Activated B cell treated with CpG ODN at 0.5 μM for 24 hours (primary cell): Measurements from ENCODE around the gene SLC25A5. TPM values are rescaled to one million over a fixed set of nuclear protein-coding genes. Genes with fewer than 3 reads are reported as not detected.
A peak's percentile ranks its signal among the peaks of the same experiment; 100 is the strongest.

Experiments
- ATAC-seq: fragments of 200-7000 bp; cut with Tn5 transposase; one replicate; pipeline ENCODE4 v1.10.0; 2021; ENCODE audit warnings: low read depth, mild to moderate bottlenecking, moderate library complexity
- CTCF ChIA-PET: fragments of 350-600 bp; sonication (Branson Sonifier 250); formaldehyde crosslinking; loops from one replicate; lab custom pipeline; 2021; ENCODE audit warnings: antibody characterized with exemption; lab: Charles Lee
- POLR2A ChIA-PET: fragments of 350-600 bp; sonication (Branson Sonifier 250); formaldehyde crosslinking; loops from one replicate; lab custom pipeline; 2021; ENCODE audit warnings: antibody characterized with exemption; lab: Charles Lee
- DNase-seq: peaks from one replicate; pipeline ENCODE4 v3.0.0; 2022
- H3K27ac Mint-ChIP-seq: one replicate; pipeline ENCODE4 v1.8.0; 2020; ENCODE audit warnings: mixed read lengths
- H3K27me3 Mint-ChIP-seq: one replicate; pipeline ENCODE4 v1.8.0; 2021; ENCODE audit warnings: mixed read lengths
- H3K36me3 Mint-ChIP-seq: one replicate; pipeline ENCODE4 v1.8.0; 2021; ENCODE audit warnings: low read depth, mixed read lengths
- H3K4me1 Mint-ChIP-seq: one replicate; pipeline ENCODE4 v1.8.0; 2021; ENCODE audit warnings: mixed read lengths
- H3K4me3 Mint-ChIP-seq: one replicate; pipeline ENCODE4 v1.8.0; 2020; ENCODE audit warnings: mild to moderate bottlenecking, mixed read lengths
- H3K9me3 Mint-ChIP-seq: one replicate; pipeline ENCODE4 v1.8.0; 2020; ENCODE audit warnings: mixed read lengths
- CTCF ChIP-seq: fragments of 200-600 bp; IDR thresholded peaks from one replicate; pipeline ENCODE4 v1.8.0; 2022; ENCODE audit warnings: antibody characterized with exemption, mild to moderate bottlenecking
- intact Hi-C: fragments of 100-400 bp; cut with micrococcal nuclease; formaldehyde crosslinking; loops from one replicate; pipeline ENCODE4 v1.15.1; 2024
- total RNA-seq: library from RNA; stranded (reverse); gene quantifications from 2 replicates; pipeline ENCODE4 v1.2.3, GENCODE V29; 2022

The SLC25A5 gene
- 300 and 321 TPM in 2 replicates for total RNA-seq

- Mint-ChIP-seq H3K4me1 (peaks cover 6% of the 10 kb centered on the region), H3K9me3 (no peaks in the 10 kb centered on the region), H3K36me3 (peaks cover 18% of the 10 kb centered on the region), H3K4me3 (peak within 1 kb of the TSS; percentile 86), H3K27me3 (no peaks in the 10 kb centered on the region), H3K27ac (peak within 1 kb of the TSS; percentile 88)
- ATAC-seq (peak; percentile 85), DNase-seq (peak; percentile 74)
- ChIA-PET CTCF (interaction anchor here (0.9 to 2.4 kb wide), 2 partner anchors 14 to 41 kb away, joined by 3 to 17 read pairs; no protein-coding TSS in a partner anchor), POLR2A (interaction anchor here (0.6 to 2.3 kb wide), 14 partner anchors 8 to 475 kb away, joined by 3 to 26 read pairs (median 5); partner anchors contain the start of genes NDUFA1, RNF113A, RPL39 and SEPTIN6)
- TF ChIP-seq CTCF: no peak
- intact Hi-C loops: loop anchor here (2.0 to 10.0 kb wide), 9 partner anchors 34 to 1157 kb away; partner anchors contain the start of genes CUL4B, NDUFA1, PGRMC1 and RNF113A
Measured at GRCh38 chrX:119467842-119468550, at the start of gene SLC25A5. TSS of gene SLC25A5 (plus strand) at chrX:119468444. CDS start at chrX:119468516, 72 bp downstream.

DNA sequence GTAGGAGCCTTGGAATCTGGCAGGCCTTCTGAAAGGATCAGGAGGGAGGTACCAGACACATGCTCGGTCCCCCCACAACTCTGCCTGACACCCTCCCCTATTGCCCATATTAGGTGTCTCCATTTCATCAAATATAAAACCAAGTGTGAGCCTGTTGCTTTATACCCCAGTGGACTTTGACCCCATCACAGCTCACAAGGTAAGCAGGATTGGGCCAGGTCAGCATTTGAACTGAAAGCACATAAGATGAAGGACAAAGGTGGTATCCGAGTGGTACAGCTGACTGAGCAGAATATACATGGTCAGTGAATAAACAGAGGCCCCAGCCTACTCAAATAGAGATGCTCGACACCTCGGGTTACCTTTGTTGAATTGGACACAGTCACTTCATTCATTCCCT, 49.1 kb upstream of the SLC25A5 start:
- ChIA-PET POLR2A (no interaction called here), CTCF (no interaction called here)
- intact Hi-C loops: no loop called here
- ATAC-seq (no peak), DNase-seq (no peak)
- TF ChIP-seq CTCF: no peak
- no peaks in the 10 kb centered on the region for H3K9me3 Mint-ChIP-seq
- no peaks in the 10 kb centered on the region for H3K27me3 Mint-ChIP-seq
- H3K4me1 Mint-ChIP-seq: no peaks in the 10 kb centered on the region
- no peak overlapping the region for H3K4me3 Mint-ChIP-seq
- H3K27ac Mint-ChIP-seq: no peak overlapping the region
- H3K36me3 Mint-ChIP-seq: peaks cover 24% of the 10 kb centered on the region

- H3K27me3 Mint-ChIP-seq: no peaks in the 10 kb centered on the region
- no peaks in the 10 kb centered on the region for H3K9me3 Mint-ChIP-seq
- H3K4me3 Mint-ChIP-seq: no peak overlapping the region
- no peak overlapping the region for H3K27ac Mint-ChIP-seq
- intact Hi-C loops: no loop called here
- no peak for DNase-seq
- POLR2A ChIA-PET: no interaction called here
- H3K36me3 Mint-ChIP-seq: peaks cover 24% of the 10 kb centered on the region
- no peak for TF ChIP-seq CTCF
- no peak for ATAC-seq
- CTCF ChIA-PET: no interaction called here
- peaks cover 2% of the 10 kb centered on the region for H3K4me1 Mint-ChIP-seq
Measured at GRCh38 chrX:119419898-119420297, 48.3 kb upstream of the SLC25A5 start.

DNA sequence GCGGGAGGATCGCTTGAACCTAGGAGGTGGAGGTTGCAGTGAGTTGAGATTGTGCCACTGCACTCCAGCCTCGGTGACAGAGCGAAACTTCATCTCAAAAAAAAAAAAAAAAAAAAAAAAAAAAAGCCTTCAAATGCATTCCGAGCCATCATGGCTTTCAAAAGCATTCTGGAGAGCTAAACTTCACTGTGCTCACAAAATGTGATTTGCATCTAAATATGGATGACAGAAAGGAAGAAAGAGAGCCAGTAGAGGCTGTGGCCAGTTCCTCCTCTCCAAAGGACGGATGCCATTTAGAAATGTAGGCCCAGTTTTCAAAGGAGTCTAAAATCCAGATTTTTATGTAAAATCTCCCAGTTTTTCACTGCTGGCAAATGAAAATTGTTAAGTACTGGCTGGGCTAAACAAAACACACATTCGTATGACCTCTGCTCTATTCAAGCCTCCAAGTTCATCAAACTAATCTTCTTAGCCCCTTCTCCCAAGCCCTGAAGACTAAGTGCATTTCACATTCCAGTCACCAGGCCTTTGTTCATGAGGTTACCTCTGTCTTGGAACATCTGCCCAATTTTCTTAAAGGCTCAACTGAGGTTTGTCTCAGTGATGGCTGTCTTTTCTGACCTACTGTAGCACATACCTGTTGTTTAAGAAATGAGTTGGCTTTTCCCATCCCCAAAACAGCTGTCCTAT, 47.1 kb upstream of the SLC25A5 start:
- ChIA-PET POLR2A (interaction anchor here (0.7 kb wide), 1 partner anchor 25 kb away, joined by 3 read pairs; no protein-coding TSS in a partner anchor), CTCF (no interaction called here)
- no peak for ATAC-seq
- TF ChIP-seq CTCF: no peak
- H3K36me3 Mint-ChIP-seq: peaks cover 24% of the 10 kb centered on the region
- no peak for DNase-seq
- H3K4me1 Mint-ChIP-seq: peaks cover 14% of the 10 kb centered on the region
- no peaks in the 10 kb centered on the region for H3K9me3 Mint-ChIP-seq
- intact Hi-C loops: no loop called here
- no peak overlapping the region for H3K27ac Mint-ChIP-seq
- no peaks in the 10 kb centered on the region for H3K27me3 Mint-ChIP-seq
- no peak overlapping the region for H3K4me3 Mint-ChIP-seq

- ChIA-PET CTCF (no interaction called here), POLR2A (no interaction called here)
- intact Hi-C loops: no loop called here
- Mint-ChIP-seq H3K27me3 (no peaks in the 10 kb centered on the region), H3K36me3 (peaks cover 20% of the 10 kb centered on the region), H3K9me3 (no peaks in the 10 kb centered on the region), H3K4me1 (peaks cover 31% of the 10 kb centered on the region), H3K27ac (no peak overlapping the region), H3K4me3 (no peak overlapping the region)
- DNase-seq: no peak
- no peak for ATAC-seq
- TF ChIP-seq CTCF: no peak
Measured at GRCh38 chrX:119423631-119424030, 44.6 kb upstream of the SLC25A5 start.
